Prostate gland (tissue), 2 donors: ENCODE measurements around the gene ENGASE.

Source experiments
- POLR2A ChIP-seq: fragments of 450-650 bp; IDR thresholded peaks from one replicate; pipeline ENCODE4 v1.6.1; 2016; ENCODE audit warnings: antibody characterized with exemption, mild to moderate bottlenecking
- POLR2AphosphoS5 ChIP-seq: sonication (generic); formaldehyde crosslinking; IDR thresholded peaks from one replicate; pipeline ENCODE4 v1.6.1; 2017; ENCODE audit warnings: antibody characterized with exemption
- TF ChIP-seq, protein P1 (sequence below), 4 experiments: fragments of 200-600 bp in 2 of 4; fragments of 450-650 bp in 2 of 4; sonication (generic) in 2 of 4; IDR thresholded peaks; 1 replicate in 3 of 4; 2 replicates in 1 of 4; pipeline ENCODE4 v1.5.1; 2016 to 2019; ENCODE audit warnings: antibody characterized with exemption in 4 of 4, mild to moderate bottlenecking in 2 of 4, moderate library complexity in 2 of 4

DNA sequence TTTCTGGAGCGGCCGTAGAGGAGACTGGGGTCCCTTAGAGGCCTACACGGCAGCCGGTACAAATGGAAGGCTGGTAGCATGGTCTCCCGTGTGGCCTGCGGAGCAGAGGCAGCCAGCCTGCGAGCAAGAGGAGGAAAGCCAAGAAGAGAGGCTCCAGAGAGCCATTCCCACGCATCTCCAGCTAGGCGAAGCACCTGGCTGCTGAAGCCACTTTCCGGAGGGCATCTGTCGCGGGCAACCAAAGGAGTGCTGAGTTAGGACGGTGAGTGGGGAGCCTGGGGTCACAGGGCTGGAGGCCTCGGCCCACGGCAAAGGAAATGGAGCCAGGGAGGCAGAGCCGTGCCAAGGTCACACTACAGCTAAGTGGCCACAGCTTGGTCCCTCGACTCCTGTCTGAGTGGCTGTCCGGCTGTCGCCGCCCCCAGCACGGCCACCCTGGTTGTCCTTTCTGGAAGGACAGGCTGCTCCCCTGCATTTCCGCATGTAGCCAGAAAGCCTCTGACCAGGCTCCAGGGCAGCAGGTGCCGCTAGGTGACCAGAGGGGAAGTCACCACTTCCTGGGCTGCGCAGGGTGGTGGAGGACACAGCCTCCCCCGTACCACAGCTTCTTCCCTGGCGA is 33.7 kb downstream of the ENGASE start:
- TF ChIP-seq, protein P1, sequence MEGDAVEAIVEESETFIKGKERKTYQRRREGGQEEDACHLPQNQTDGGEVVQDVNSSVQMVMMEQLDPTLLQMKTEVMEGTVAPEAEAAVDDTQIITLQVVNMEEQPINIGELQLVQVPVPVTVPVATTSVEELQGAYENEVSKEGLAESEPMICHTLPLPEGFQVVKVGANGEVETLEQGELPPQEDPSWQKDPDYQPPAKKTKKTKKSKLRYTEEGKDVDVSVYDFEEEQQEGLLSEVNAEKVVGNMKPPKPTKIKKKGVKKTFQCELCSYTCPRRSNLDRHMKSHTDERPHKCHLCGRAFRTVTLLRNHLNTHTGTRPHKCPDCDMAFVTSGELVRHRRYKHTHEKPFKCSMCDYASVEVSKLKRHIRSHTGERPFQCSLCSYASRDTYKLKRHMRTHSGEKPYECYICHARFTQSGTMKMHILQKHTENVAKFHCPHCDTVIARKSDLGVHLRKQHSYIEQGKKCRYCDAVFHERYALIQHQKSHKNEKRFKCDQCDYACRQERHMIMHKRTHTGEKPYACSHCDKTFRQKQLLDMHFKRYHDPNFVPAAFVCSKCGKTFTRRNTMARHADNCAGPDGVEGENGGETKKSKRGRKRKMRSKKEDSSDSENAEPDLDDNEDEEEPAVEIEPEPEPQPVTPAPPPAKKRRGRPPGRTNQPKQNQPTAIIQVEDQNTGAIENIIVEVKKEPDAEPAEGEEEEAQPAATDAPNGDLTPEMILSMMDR (IDR thresholded peaks at IDR 0.05): no peak
- TF ChIP-seq POLR2AphosphoS5: no peak
- no peak for TF ChIP-seq POLR2A
